ENCODE measurements around the gene HSPA9.

HSPA9 gene

DNA sequence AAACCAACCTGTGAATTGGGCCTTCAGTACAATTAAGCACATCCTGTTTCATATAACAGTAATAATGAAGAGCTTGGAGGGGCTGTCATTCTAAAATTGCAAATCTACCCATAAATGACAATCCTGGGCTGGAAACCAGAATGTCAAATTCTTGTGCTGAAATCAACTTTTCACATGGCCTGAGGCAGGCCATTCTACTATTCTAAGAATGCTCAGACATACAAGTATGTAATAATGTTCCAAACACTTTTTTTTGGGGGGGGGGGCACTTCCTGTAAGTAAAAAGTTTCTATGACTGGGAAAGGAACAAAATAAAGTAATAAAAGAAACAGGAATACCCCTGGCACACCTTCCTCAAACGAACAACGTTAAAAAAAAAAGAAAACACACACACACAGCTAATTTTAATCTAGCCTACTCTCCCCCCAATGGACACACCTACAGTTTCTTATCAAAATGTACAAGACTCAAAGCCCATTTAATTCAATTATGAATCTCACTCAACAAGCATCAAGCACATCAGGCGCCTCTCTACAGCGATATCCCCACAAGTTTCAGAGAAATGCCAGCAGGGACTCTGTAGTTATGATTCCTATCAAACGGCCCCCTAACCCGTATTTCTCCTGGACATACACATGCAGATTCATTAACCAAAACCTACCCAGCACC is 33.6 kb downstream of the HSPA9 start:
- TF ChIP-seq YY1 (IDR thresholded peaks at IDR 0.05; ENCODE audit: low read depth), result no peak
- no peak for TF ChIP-seq TEAD4 (IDR thresholded peaks at IDR 0.05)
- TF ChIP-seq, protein P1, sequence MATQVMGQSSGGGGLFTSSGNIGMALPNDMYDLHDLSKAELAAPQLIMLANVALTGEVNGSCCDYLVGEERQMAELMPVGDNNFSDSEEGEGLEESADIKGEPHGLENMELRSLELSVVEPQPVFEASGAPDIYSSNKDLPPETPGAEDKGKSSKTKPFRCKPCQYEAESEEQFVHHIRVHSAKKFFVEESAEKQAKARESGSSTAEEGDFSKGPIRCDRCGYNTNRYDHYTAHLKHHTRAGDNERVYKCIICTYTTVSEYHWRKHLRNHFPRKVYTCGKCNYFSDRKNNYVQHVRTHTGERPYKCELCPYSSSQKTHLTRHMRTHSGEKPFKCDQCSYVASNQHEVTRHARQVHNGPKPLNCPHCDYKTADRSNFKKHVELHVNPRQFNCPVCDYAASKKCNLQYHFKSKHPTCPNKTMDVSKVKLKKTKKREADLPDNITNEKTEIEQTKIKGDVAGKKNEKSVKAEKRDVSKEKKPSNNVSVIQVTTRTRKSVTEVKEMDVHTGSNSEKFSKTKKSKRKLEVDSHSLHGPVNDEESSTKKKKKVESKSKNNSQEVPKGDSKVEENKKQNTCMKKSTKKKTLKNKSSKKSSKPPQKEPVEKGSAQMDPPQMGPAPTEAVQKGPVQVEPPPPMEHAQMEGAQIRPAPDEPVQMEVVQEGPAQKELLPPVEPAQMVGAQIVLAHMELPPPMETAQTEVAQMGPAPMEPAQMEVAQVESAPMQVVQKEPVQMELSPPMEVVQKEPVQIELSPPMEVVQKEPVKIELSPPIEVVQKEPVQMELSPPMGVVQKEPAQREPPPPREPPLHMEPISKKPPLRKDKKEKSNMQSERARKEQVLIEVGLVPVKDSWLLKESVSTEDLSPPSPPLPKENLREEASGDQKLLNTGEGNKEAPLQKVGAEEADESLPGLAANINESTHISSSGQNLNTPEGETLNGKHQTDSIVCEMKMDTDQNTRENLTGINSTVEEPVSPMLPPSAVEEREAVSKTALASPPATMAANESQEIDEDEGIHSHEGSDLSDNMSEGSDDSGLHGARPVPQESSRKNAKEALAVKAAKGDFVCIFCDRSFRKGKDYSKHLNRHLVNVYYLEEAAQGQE (IDR thresholded peaks at IDR 0.05; ENCODE audit: low read depth), result no peak
- TF ChIP-seq ZBTB7A (IDR thresholded peaks at IDR 0.05; ENCODE audit: low read depth), result no peak
- TF ChIP-seq EGR1 (IDR thresholded peaks at IDR 0.05), result no peak
- TF ChIP-seq RAD21 (IDR thresholded peaks at IDR 0.05; ENCODE audit: low read depth), result no peak
- TF ChIP-seq CEBPB (IDR thresholded peaks at IDR 0.05), result no peak
- no peak for TF ChIP-seq TAF1 (IDR thresholded peaks at IDR 0.05; ENCODE audit: low read depth)
- TF ChIP-seq, protein P2, sequence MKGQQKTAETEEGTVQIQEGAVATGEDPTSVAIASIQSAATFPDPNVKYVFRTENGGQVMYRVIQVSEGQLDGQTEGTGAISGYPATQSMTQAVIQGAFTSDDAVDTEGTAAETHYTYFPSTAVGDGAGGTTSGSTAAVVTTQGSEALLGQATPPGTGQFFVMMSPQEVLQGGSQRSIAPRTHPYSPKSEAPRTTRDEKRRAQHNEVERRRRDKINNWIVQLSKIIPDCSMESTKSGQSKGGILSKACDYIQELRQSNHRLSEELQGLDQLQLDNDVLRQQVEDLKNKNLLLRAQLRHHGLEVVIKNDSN (IDR thresholded peaks at IDR 0.05), result no peak
- TF ChIP-seq FOXM1 (IDR thresholded peaks at IDR 0.05; ENCODE audit: borderline replicate concordance, low read depth), result no peak

DNA sequence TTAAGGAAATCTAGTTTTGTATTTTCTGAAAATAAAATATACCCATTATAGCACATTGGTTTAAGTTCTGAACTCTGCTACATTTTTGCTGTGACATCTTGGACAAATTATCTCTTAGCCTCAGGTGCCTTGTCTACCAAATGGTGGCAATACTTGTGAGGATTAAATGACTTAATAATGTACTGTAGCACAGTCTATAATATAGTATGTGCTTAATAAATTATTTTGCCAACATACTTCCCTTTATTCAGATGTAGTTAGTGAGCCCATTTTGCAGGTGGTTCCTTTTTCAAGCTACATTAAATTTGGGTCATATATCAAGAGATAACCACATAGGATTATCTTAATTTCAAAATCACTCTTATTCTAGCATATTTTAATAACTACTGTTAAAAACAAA is 35.4 kb downstream of the HSPA9 start:
- TF ChIP-seq, protein P1 (IDR thresholded peaks at IDR 0.05; ENCODE audit: low read depth), result no peak

DNA sequence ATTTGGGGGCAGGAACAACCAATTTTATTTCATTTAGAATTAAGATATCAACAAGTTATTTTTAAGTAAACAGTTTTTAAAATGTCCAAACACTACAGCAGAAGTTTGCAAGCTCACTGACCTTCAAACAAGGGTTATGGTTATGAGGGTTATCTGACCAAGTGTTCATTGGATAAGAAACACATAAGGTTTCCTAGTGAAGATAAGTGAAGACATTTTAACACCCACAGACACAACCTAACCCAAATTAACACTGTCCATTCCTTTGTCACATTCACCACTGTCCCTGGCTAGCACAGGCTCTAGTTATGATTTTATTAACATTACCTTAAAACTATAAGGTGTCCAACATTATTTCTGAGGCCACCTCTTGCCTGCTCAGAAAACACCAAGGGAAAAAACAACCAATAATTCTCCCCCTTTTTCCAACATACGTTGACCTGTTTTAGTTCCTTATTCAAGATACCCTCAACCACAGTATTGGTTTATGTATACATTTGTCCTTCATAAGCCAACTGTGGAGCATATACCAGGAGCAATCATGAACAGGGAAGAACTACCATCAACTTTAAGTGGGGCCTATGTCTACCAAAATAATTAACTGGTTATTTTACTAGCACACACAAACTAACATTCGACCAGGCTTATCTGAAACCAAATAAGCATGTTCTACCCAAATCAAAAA is 36.1 kb downstream of the HSPA9 start:
- TF ChIP-seq YY1 (IDR thresholded peaks at IDR 0.05; ENCODE audit: low read depth), result no peak
- TF ChIP-seq FOXM1 (IDR thresholded peaks at IDR 0.05; ENCODE audit: borderline replicate concordance, low read depth), result no peak
- TF ChIP-seq EP300 (IDR thresholded peaks at IDR 0.05; ENCODE audit: borderline replicate concordance), result no peak
- TF ChIP-seq, protein P3, sequence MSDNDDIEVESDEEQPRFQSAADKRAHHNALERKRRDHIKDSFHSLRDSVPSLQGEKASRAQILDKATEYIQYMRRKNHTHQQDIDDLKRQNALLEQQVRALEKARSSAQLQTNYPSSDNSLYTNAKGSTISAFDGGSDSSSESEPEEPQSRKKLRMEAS (IDR thresholded peaks at IDR 0.05), result no peak
- no peak for TF ChIP-seq CEBPB (IDR thresholded peaks at IDR 0.05)
- TF ChIP-seq TCF12 (IDR thresholded peaks at IDR 0.05; ENCODE audit: low read depth), result no peak
- TF ChIP-seq, protein P2 (IDR thresholded peaks at IDR 0.05), result no peak
- no peak for TF ChIP-seq CREB1 (IDR thresholded peaks at IDR 0.05; ENCODE audit: low read depth)
- TF ChIP-seq, protein P1 (IDR thresholded peaks at IDR 0.05; ENCODE audit: low read depth), result no peak

DNA sequence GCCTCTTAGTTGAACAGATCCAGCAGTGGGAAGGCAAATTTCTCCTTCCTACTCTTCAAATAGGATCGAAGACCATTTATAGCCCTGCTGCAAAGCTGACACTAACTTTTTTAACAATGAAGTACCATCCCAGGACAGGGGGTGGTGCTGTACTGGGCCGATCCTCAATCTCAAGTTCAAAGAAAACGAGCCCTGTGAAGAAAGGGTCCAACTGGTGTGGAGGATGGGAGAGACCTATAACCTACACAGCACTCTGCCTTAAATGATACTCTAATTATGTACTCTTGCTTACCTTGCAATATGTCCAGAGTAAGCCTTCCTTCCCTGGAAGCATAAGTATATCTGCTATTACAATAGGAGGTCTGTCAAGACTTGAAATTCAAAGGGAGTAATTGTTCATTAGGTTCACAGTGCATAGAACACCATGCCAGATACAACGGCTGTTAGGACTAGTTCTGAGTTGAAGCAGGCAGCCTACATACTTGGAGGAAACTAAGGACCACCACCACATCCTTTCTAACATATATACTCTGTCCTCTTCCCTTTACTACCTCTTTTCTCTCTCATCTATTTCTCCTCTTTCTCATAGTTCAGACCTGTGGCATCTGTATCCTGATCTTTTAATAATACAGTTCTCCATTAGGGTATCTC is 38.4 kb downstream of the HSPA9 start:
- TF ChIP-seq TEAD4 (IDR thresholded peaks at IDR 0.05), result no peak
- TF ChIP-seq FOXM1 (IDR thresholded peaks at IDR 0.05; ENCODE audit: borderline replicate concordance, low read depth), result no peak
- TF ChIP-seq EGR1 (IDR thresholded peaks at IDR 0.05), result no peak
- TF ChIP-seq, protein P3 (IDR thresholded peaks at IDR 0.05), result no peak
- TF ChIP-seq TCF12 (IDR thresholded peaks at IDR 0.05; ENCODE audit: low read depth), result no peak
- no peak for TF ChIP-seq ZBTB7A (IDR thresholded peaks at IDR 0.05; ENCODE audit: low read depth)
- no peak for TF ChIP-seq RAD21 (IDR thresholded peaks at IDR 0.05; ENCODE audit: low read depth)
- TF ChIP-seq, protein P1 (IDR thresholded peaks at IDR 0.05; ENCODE audit: low read depth), result no peak

Measured in Ishikawa (cell line).